VCaP (cell line): ENCODE measurements around the gene EREG.

Experiments used
- H3K27ac ChIP-seq: fragments of 450-650 bp; 2 replicates; pipeline ENCODE4 v1.5.1; 2017
- CTCF ChIP-seq: fragments of 450-650 bp; conservative IDR thresholded peaks from 2 replicates; pipeline ENCODE4 v1.5.1; 2017; ENCODE audit warnings: mild to moderate bottlenecking, moderate library complexity

The EREG gene

DNA sequence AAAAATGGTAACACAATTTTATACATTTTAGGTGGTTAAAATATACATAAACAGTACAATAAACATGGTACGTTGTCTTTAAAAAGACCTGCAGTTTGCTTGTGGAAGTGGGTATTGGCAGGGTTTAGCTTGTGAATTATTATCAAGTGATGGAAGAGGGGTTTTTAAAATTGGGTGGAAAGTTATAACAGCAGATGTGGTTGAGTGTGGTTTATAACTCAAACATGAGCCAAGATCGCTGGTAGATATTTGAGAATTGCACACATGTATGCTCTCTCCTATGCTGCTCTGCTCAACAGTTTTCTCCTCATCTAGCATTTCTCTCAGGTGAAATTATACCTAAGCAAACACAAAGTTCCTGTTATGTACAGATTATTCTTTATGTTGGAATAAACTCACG is 42.6 kb upstream of the EREG start:
- H3K27ac ChIP-seq, result no peak overlapping the region
- no peak for TF ChIP-seq CTCF

- no peak for TF ChIP-seq CTCF
- H3K27ac ChIP-seq, result no peak overlapping the region
Measured at GRCh38 chr4:74323663-74324062, 41.3 kb upstream of the EREG start.

DNA sequence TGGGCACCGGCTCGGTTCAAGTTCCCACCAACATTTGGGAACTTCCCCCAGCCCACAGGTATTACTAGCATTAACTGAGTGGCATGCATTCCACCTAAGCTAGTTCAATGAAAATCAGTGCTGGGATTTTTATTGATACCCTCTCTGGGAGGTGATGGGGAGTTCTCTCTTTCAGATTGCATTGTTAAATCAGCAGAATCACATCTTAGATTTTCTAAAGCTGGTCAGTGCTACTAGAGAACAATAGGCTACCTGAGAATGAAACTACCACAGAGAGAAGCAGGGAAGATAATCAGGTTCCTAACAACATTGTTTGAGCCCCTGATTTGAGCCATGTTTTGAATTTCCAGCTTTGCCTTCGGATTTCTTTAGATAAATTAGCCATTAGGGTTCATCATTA is 40.7 kb upstream of the EREG start:
- TF ChIP-seq CTCF, result no peak
- H3K27ac ChIP-seq, result no peak overlapping the region

GRCh38 chr4:74325886-74326285 is 39.1 kb upstream of the EREG start:
- TF ChIP-seq CTCF, result no peak

DNA sequence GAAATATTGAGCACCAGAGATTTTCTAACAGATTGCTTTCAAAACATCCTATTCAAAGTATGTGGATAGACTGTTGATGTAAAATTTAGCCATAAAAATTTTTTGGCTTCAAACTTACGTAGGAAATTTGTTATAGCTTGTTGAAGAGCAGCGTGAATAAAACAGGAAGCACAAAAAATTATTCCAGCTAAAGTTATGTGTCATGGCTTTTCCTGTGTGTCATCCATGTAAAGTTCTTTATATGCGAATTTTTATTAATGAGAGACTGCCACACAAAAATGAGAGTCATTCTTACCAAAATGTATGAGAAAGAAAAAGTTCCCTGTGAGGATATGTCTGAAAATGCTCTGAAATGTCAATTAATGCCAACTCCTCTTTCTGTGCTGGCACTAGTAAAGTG is 37.2 kb upstream of the EREG start:
- no peak for TF ChIP-seq CTCF
- H3K27ac ChIP-seq, result no peak overlapping the region

More at GRCh38 chr4:74325886-74326285, 39.1 kb upstream of the EREG start:
- H3K27ac ChIP-seq, result no peak overlapping the region

DNA sequence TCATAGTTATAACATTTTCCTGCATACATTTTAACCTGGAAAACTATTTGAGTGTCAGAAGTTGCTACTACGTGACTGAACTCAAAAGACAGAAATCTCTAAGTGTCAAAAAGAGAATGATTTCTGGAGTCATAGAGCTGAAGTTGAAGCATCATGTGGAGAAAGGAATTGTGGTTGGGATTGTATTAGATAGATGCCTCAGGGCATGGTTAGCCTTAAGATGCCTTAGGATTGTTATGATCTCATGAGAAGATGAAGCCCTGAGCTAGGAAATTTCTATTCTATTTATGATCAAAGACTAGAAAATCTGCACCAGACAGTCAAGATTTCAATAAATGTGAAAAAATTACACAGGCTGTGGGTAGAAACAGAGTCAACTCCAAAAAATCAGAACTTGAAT is 36.4 kb upstream of the EREG start:
- no peak overlapping the region for H3K27ac ChIP-seq
- no peak for TF ChIP-seq CTCF

DNA sequence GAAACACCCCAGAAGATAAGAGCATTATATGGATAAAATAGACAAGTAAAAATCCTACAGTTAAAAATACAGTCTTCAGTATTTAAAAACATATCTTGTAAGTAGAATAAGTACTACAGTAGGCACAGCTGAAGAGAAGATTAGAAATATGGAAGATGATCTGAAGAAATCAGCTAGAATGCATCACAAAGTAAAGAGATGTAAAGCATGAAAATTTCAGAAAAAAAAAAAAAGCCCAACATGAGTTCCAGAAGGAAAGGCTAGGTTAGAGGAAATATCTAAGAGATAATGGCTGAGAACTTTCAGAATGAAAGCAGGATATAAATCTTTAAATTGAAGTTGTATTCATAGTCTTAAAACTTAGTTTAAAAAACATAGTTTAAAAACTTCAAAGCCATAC is 35.6 kb upstream of the EREG start:
- no peak overlapping the region for H3K27ac ChIP-seq

More for the DNA sequence above, 35.6 kb upstream of the EREG start:
- TF ChIP-seq CTCF, result no peak
